ENCODE results near the gene FAM20C. TPM values are rescaled to one million over a fixed set of nuclear protein-coding genes. Genes with fewer than 3 reads are reported as not detected.

Gene FAM20C
- total RNA-seq, 1 donor from 2014 or later, result 21.9 TPM

GRCh38 chr7:270351-270983, 78.1 kb downstream of the FAM20C start:
- Mint-ChIP-seq H3K36me3 (ENCODE audit: low read depth) (peaks cover 3% of the 10 kb centered on the region), H3K4me3 (no peak overlapping the region), H3K27me3 (ENCODE audit: low read depth) (peaks cover 17% of the 10 kb centered on the region), H3K27ac (ENCODE audit: unreplicated experiment) (no peak overlapping the region), H3K4me1 (no peaks in the 10 kb centered on the region), H3K9me3 (peaks cover 11% of the 10 kb centered on the region)
- TF ChIP-seq CTCF (conservative IDR thresholded peaks at IDR 0.05), result no peak
- no peak for DNase-seq (ENCODE audit: low read depth, low spot score)

- H3K27ac Mint-ChIP-seq (ENCODE audit: unreplicated experiment), result no peak overlapping the region
- peaks cover 3% of the 10 kb centered on the region for H3K36me3 Mint-ChIP-seq (ENCODE audit: low read depth)
- DNase-seq (ENCODE audit: low read depth, low spot score), result no peak
- peaks cover 17% of the 10 kb centered on the region for H3K27me3 Mint-ChIP-seq (ENCODE audit: low read depth)
- H3K4me3 Mint-ChIP-seq, result no peak overlapping the region
- peaks cover 11% of the 10 kb centered on the region for H3K9me3 Mint-ChIP-seq
- no peak for TF ChIP-seq CTCF (conservative IDR thresholded peaks at IDR 0.05)
- H3K4me1 Mint-ChIP-seq, result no peaks in the 10 kb centered on the region
Measured at GRCh38 chr7:271266-272107, 79.1 kb downstream of the FAM20C start.

- peaks cover 3% of the 10 kb centered on the region for H3K36me3 Mint-ChIP-seq (ENCODE audit: low read depth)
- H3K27ac Mint-ChIP-seq (ENCODE audit: unreplicated experiment), result no peak overlapping the region
- peaks cover 17% of the 10 kb centered on the region for H3K27me3 Mint-ChIP-seq (ENCODE audit: low read depth)
- H3K4me1 Mint-ChIP-seq, result no peaks in the 10 kb centered on the region
- H3K9me3 Mint-ChIP-seq, result peaks cover 11% of the 10 kb centered on the region
- DNase-seq (ENCODE audit: low read depth, low spot score), result no peak
- H3K4me3 Mint-ChIP-seq, result no peak overlapping the region
- TF ChIP-seq CTCF (conservative IDR thresholded peaks at IDR 0.05), result no peak
Measured at GRCh38 chr7:272108-272615, 79.8 kb downstream of the FAM20C start.

GRCh38 chr7:272631-273030, 80.3 kb downstream of the FAM20C start:
- H3K9me3 Mint-ChIP-seq, result peaks cover 11% of the 10 kb centered on the region
- H3K27ac Mint-ChIP-seq (ENCODE audit: unreplicated experiment), result no peak overlapping the region
- TF ChIP-seq CTCF (conservative IDR thresholded peaks at IDR 0.05), result no peak
- H3K36me3 Mint-ChIP-seq (ENCODE audit: low read depth), result peaks cover 3% of the 10 kb centered on the region
- no peaks in the 10 kb centered on the region for H3K4me1 Mint-ChIP-seq
- H3K27me3 Mint-ChIP-seq (ENCODE audit: low read depth), result peaks cover 12% of the 10 kb centered on the region
- no peak for DNase-seq (ENCODE audit: low read depth, low spot score)
- no peak overlapping the region for H3K4me3 Mint-ChIP-seq

GRCh38 chr7:273327-273726, 81.0 kb downstream of the FAM20C start:
- Mint-ChIP-seq H3K9me3 (peaks cover 11% of the 10 kb centered on the region), H3K4me1 (no peaks in the 10 kb centered on the region), H3K27ac (ENCODE audit: unreplicated experiment) (no peak overlapping the region), H3K36me3 (ENCODE audit: low read depth) (peaks cover 5% of the 10 kb centered on the region), H3K27me3 (ENCODE audit: low read depth) (peaks cover 6% of the 10 kb centered on the region), H3K4me3 (no peak overlapping the region)
- no peak for DNase-seq (ENCODE audit: low read depth, low spot score)
- TF ChIP-seq CTCF (conservative IDR thresholded peaks at IDR 0.05), result no peak
